Measurements from ENCODE around the gene WWC1. TPM values are rescaled to one million over a fixed set of nuclear protein-coding genes. Genes with fewer than 3 reads are reported as not detected.

The WWC1 gene
- total and polyA plus RNA-seq, 9 donors: 0.46 to 5.7 (median 0.93) TPM

GRCh38 chr5:168266016-168266415 lies 25.4 kb upstream of the WWC1 start:
- Histone ChIP-seq H3K4me1 (ENCODE audit: control insufficient read depth, insufficient read depth, low read length) (peaks cover 8% of the 10 kb centered on the region), H3K9me3 (replicated peaks; ENCODE audit: control insufficient read depth, low read depth, low read length) (no peaks in the 10 kb centered on the region), H3K36me3 (ENCODE audit: control insufficient read depth, insufficient read depth, low read length) (no peaks in the 10 kb centered on the region), H3K27me3 (ENCODE audit: control insufficient read depth, insufficient read depth, low read length) (peaks cover 6% of the 10 kb centered on the region), H3K4me3 (ENCODE audit: low read length) (no peak overlapping the region), H3K27ac (ENCODE audit: low read length) (no peak overlapping the region)
- DNase-seq: no peak
- WGBS (ENCODE audit: insufficient coverage): 78% methylated on average over 6 of the region's 6 CpGs

- Histone ChIP-seq H3K4me1 (ENCODE audit: control insufficient read depth, insufficient read depth, low read length) (peaks cover 8% of the 10 kb centered on the region), H3K36me3 (ENCODE audit: control insufficient read depth, insufficient read depth, low read length) (no peaks in the 10 kb centered on the region), H3K4me3 (ENCODE audit: low read length) (no peak overlapping the region), H3K27ac (ENCODE audit: low read length) (no peak overlapping the region), H3K9me3 (replicated peaks; ENCODE audit: control insufficient read depth, low read depth, low read length) (no peaks in the 10 kb centered on the region), H3K27me3 (ENCODE audit: control insufficient read depth, insufficient read depth, low read length) (peaks cover 8% of the 10 kb centered on the region)
- 2% methylated on average over 24 of the region's 30 CpGs for WGBS (ENCODE audit: insufficient coverage)
- DNase-seq: peak; percentile 92
Measured at GRCh38 chr5:168268949-168269936, 22.2 kb upstream of the WWC1 start.

GRCh38 chr5:168269937-168270330 lies 21.5 kb upstream of the WWC1 start:
- 70% methylated on average over 1 of the region's 3 CpGs for WGBS (ENCODE audit: insufficient coverage)
- H3K27me3 ChIP-seq (ENCODE audit: control insufficient read depth, insufficient read depth, low read length): peaks cover 8% of the 10 kb centered on the region
- peaks cover 8% of the 10 kb centered on the region for H3K4me1 ChIP-seq (ENCODE audit: control insufficient read depth, insufficient read depth, low read length)
- H3K9me3 ChIP-seq (replicated peaks; ENCODE audit: control insufficient read depth, low read depth, low read length): no peaks in the 10 kb centered on the region
- H3K36me3 ChIP-seq (ENCODE audit: control insufficient read depth, insufficient read depth, low read length): no peaks in the 10 kb centered on the region
- H3K4me3 ChIP-seq (ENCODE audit: low read length): no peak overlapping the region
- H3K27ac ChIP-seq (ENCODE audit: low read length): no peak overlapping the region
- DNase-seq: no peak

GRCh38 chr5:168270476-168270875 lies 21.0 kb upstream of the WWC1 start:
- Histone ChIP-seq H3K36me3 (ENCODE audit: control insufficient read depth, insufficient read depth, low read length) (no peaks in the 10 kb centered on the region), H3K4me3 (ENCODE audit: low read length) (no peak overlapping the region), H3K27me3 (ENCODE audit: control insufficient read depth, insufficient read depth, low read length) (peaks cover 8% of the 10 kb centered on the region), H3K4me1 (ENCODE audit: control insufficient read depth, insufficient read depth, low read length) (peaks cover 8% of the 10 kb centered on the region), H3K27ac (ENCODE audit: low read length) (no peak overlapping the region), H3K9me3 (replicated peaks; ENCODE audit: control insufficient read depth, low read depth, low read length) (no peaks in the 10 kb centered on the region)
- WGBS (ENCODE audit: insufficient coverage): 45% methylated on average over 2 of the region's 3 CpGs
- no peak for DNase-seq

- no peak for DNase-seq
- Histone ChIP-seq H3K4me3 (ENCODE audit: low read length) (no peak overlapping the region), H3K27ac (ENCODE audit: low read length) (no peak overlapping the region), H3K36me3 (ENCODE audit: control insufficient read depth, insufficient read depth, low read length) (no peaks in the 10 kb centered on the region), H3K9me3 (replicated peaks; ENCODE audit: control insufficient read depth, low read depth, low read length) (no peaks in the 10 kb centered on the region), H3K27me3 (ENCODE audit: control insufficient read depth, insufficient read depth, low read length) (peaks cover 13% of the 10 kb centered on the region), H3K4me1 (ENCODE audit: control insufficient read depth, insufficient read depth, low read length) (peaks cover 8% of the 10 kb centered on the region)
- WGBS (ENCODE audit: insufficient coverage): no CpG with 5 or more reads among the region's 3 CpGs
Measured at GRCh38 chr5:168273056-168273980, 18.1 kb upstream of the WWC1 start.

GRCh38 chr5:168274406-168274805 lies 17.0 kb upstream of the WWC1 start:
- peaks cover 6% of the 10 kb centered on the region for H3K27me3 ChIP-seq (ENCODE audit: control insufficient read depth, insufficient read depth, low read length)
- WGBS (ENCODE audit: insufficient coverage): no CpG with 5 or more reads among the region's 1 CpG
- H3K9me3 ChIP-seq (replicated peaks; ENCODE audit: control insufficient read depth, low read depth, low read length): no peaks in the 10 kb centered on the region
- no peak for DNase-seq
- H3K36me3 ChIP-seq (ENCODE audit: control insufficient read depth, insufficient read depth, low read length): no peaks in the 10 kb centered on the region
- H3K4me3 ChIP-seq (ENCODE audit: low read length): no peak overlapping the region
- H3K4me1 ChIP-seq (ENCODE audit: control insufficient read depth, insufficient read depth, low read length): peaks cover 2% of the 10 kb centered on the region
- H3K27ac ChIP-seq (ENCODE audit: low read length): no peak overlapping the region

GRCh38 chr5:168275940-168276339 lies 15.5 kb upstream of the WWC1 start:
- WGBS (ENCODE audit: insufficient coverage): 62% methylated on average over 2 of the region's 5 CpGs
- H3K4me3 ChIP-seq (ENCODE audit: low read length): no peak overlapping the region
- no peak overlapping the region for H3K27ac ChIP-seq (ENCODE audit: low read length)
- no peaks in the 10 kb centered on the region for H3K9me3 ChIP-seq (replicated peaks; ENCODE audit: control insufficient read depth, low read depth, low read length)
- H3K36me3 ChIP-seq (ENCODE audit: control insufficient read depth, insufficient read depth, low read length): no peaks in the 10 kb centered on the region
- no peak for DNase-seq
- H3K27me3 ChIP-seq (ENCODE audit: control insufficient read depth, insufficient read depth, low read length): peaks cover 6% of the 10 kb centered on the region
- no peaks in the 10 kb centered on the region for H3K4me1 ChIP-seq (ENCODE audit: control insufficient read depth, insufficient read depth, low read length)

- no peaks in the 10 kb centered on the region for H3K36me3 ChIP-seq (ENCODE audit: control insufficient read depth, insufficient read depth, low read length)
- peaks cover 3% of the 10 kb centered on the region for H3K4me1 ChIP-seq (ENCODE audit: control insufficient read depth, insufficient read depth, low read length)
- H3K9me3 ChIP-seq (replicated peaks; ENCODE audit: control insufficient read depth, low read depth, low read length): peaks cover 5% of the 10 kb centered on the region
- no peak for DNase-seq
- WGBS (ENCODE audit: insufficient coverage): 11% methylated on average over 4 of the region's 7 CpGs
- H3K4me3 ChIP-seq (ENCODE audit: low read length): no peak overlapping the region
- H3K27ac ChIP-seq (ENCODE audit: low read length): no peak overlapping the region
- peaks cover 2% of the 10 kb centered on the region for H3K27me3 ChIP-seq (ENCODE audit: control insufficient read depth, insufficient read depth, low read length)
Measured at GRCh38 chr5:168282120-168282519, 9.3 kb upstream of the WWC1 start.

GRCh38 chr5:168284809-168285208 lies 6.6 kb upstream of the WWC1 start:
- no peak overlapping the region for H3K4me3 ChIP-seq (ENCODE audit: low read length)
- no peak for DNase-seq
- no CpG with 5 or more reads among the region's 4 CpGs for WGBS (ENCODE audit: insufficient coverage)
- no peaks in the 10 kb centered on the region for H3K36me3 ChIP-seq (ENCODE audit: control insufficient read depth, insufficient read depth, low read length)
- H3K9me3 ChIP-seq (replicated peaks; ENCODE audit: control insufficient read depth, low read depth, low read length): peaks cover 5% of the 10 kb centered on the region
- H3K27ac ChIP-seq (ENCODE audit: low read length): no peak overlapping the region
- peaks cover 5% of the 10 kb centered on the region for H3K27me3 ChIP-seq (ENCODE audit: control insufficient read depth, insufficient read depth, low read length)
- H3K4me1 ChIP-seq (ENCODE audit: control insufficient read depth, insufficient read depth, low read length): peaks cover 3% of the 10 kb centered on the region

GRCh38 chr5:168285696-168286095 lies 5.7 kb upstream of the WWC1 start:
- H3K36me3 ChIP-seq (ENCODE audit: control insufficient read depth, insufficient read depth, low read length): no peaks in the 10 kb centered on the region
- H3K27me3 ChIP-seq (ENCODE audit: control insufficient read depth, insufficient read depth, low read length): peaks cover 9% of the 10 kb centered on the region
- DNase-seq: no peak
- peaks cover 3% of the 10 kb centered on the region for H3K4me1 ChIP-seq (ENCODE audit: control insufficient read depth, insufficient read depth, low read length)
- H3K4me3 ChIP-seq (ENCODE audit: low read length): no peak overlapping the region
- peaks cover 5% of the 10 kb centered on the region for H3K9me3 ChIP-seq (replicated peaks; ENCODE audit: control insufficient read depth, low read depth, low read length)
- WGBS (ENCODE audit: insufficient coverage): no CpG with 5 or more reads among the region's 2 CpGs
- no peak overlapping the region for H3K27ac ChIP-seq (ENCODE audit: low read length)

Measured in muscle of leg (tissue), 11 donors.